PC-9 (cell line): ENCODE measurements around the gene DNMT3B.

ENCODE experiments used
- CTCF ChIP-seq: fragments of 200-600 bp; sonication (generic); conservative IDR thresholded peaks from 2 replicates; pipeline ENCODE4 v1.6.1; 2017; ENCODE audit warnings: mixed run types, antibody characterized with exemption, mild to moderate bottlenecking, moderate library complexity
- EZH2 ChIP-seq: fragments of 200-600 bp; sonication (generic); IDR thresholded peaks from 2 replicates; pipeline ENCODE4 v1.8.0; 2017; ENCODE audit warnings: antibody characterized with exemption, low read depth

- TF ChIP-seq CTCF (no peak), EZH2 (no peak)
These were observed 36.1 kb downstream of the DNMT3B start for GRCh38 chr20:32798046-32798981.
